ENCODE results near the gene RALGPS1.

Gene RALGPS1

GRCh38 chr9:127175319-127175715, 260.7 kb downstream of the RALGPS1 start:
- no peak for DNase-seq (ENCODE audit: low read depth)

GRCh38 chr9:127175764-127176163, 261.2 kb downstream of the RALGPS1 start:
- no peak for DNase-seq (ENCODE audit: low read depth)

- DNase-seq (ENCODE audit: low read depth), result no peak
Measured at GRCh38 chr9:127176631-127177030, 262.0 kb downstream of the RALGPS1 start.

GRCh38 chr9:127177231-127177630, 262.6 kb downstream of the RALGPS1 start:
- no peak for DNase-seq (ENCODE audit: low read depth)

- DNase-seq (ENCODE audit: low read depth), result no peak
Measured at GRCh38 chr9:127177665-127178265, 263.2 kb downstream of the RALGPS1 start.

- no peak for DNase-seq (ENCODE audit: low read depth)
Measured at GRCh38 chr9:127178686-127179632, 264.4 kb downstream of the RALGPS1 start.

GRCh38 chr9:127179633-127180441, 265.3 kb downstream of the RALGPS1 start:
- no peak for DNase-seq (ENCODE audit: low read depth)

GRCh38 chr9:127180457-127181314, 266.1 kb downstream of the RALGPS1 start:
- no peak for DNase-seq (ENCODE audit: low read depth)

- DNase-seq (ENCODE audit: low read depth), result no peak
Measured at GRCh38 chr9:127181315-127181580, 266.7 kb downstream of the RALGPS1 start.

GRCh38 chr9:127181595-127182190, 267.1 kb downstream of the RALGPS1 start:
- DNase-seq (ENCODE audit: low read depth), result no peak

- DNase-seq (ENCODE audit: low read depth), result no peak
Measured at GRCh38 chr9:127182901-127183746, 268.5 kb downstream of the RALGPS1 start.

- DNase-seq (ENCODE audit: low read depth), result peak; percentile 90
Measured at GRCh38 chr9:127183814-127184582, 269.4 kb downstream of the RALGPS1 start.

GRCh38 chr9:127184641-127185040, 270.1 kb downstream of the RALGPS1 start:
- no peak for DNase-seq (ENCODE audit: low read depth)

- no peak for DNase-seq (ENCODE audit: low read depth)
Measured at GRCh38 chr9:127185181-127185580, 270.6 kb downstream of the RALGPS1 start.

- DNase-seq (ENCODE audit: low read depth), result peak; percentile 98
Measured at GRCh38 chr9:127185931-127186781, 271.6 kb downstream of the RALGPS1 start.

- no peak for DNase-seq (ENCODE audit: low read depth)
Measured at GRCh38 chr9:127186806-127187205, 272.2 kb downstream of the RALGPS1 start.

- DNase-seq (ENCODE audit: low read depth), result peak; percentile 98
Measured at GRCh38 chr9:127187231-127187956, 272.8 kb downstream of the RALGPS1 start.

GRCh38 chr9:127188396-127188795, 273.8 kb downstream of the RALGPS1 start:
- no peak for DNase-seq (ENCODE audit: low read depth)
